GM10248 (cell line): Measurements from ENCODE around the gene TULP1.
"Not testable (repeated sequence)": the region's sequence is repeated elsewhere in the genome, so short reads cannot be mapped to it uniquely, and the experiment has no call there.

ENCODE experiments used
- CTCF ChIA-PET: fragments of 300-600 bp; sonication (Branson Sonifier 250); formaldehyde crosslinking; extraction: SDS; loops from one replicate; lab custom pipeline; 2021; ENCODE audit warnings: antibody characterized with exemption; lab: Yijun Ruan, JAX
- POLR2A ChIA-PET: fragments of 350-650 bp; sonication (Branson Sonifier 250); formaldehyde crosslinking; extraction: SDS; loops from one replicate; lab custom pipeline; 2020; ENCODE audit warnings: antibody characterized with exemption; lab: Yijun Ruan, JAX
- DNase-seq: peaks from one replicate; pipeline ENCODE4 v3.0.0; 2012; ENCODE audit errors: extremely low spot score
- TF ChIP-seq, protein P1 (sequence below): IDR thresholded peaks from 2 replicates; pipeline ENCODE4 v1.5.1; 2012; ENCODE audit warnings: mild to moderate bottlenecking, low read depth; ENCODE audit errors: extremely low read depth, missing control alignments, control extremely low read depth

Gene TULP1

DNA sequence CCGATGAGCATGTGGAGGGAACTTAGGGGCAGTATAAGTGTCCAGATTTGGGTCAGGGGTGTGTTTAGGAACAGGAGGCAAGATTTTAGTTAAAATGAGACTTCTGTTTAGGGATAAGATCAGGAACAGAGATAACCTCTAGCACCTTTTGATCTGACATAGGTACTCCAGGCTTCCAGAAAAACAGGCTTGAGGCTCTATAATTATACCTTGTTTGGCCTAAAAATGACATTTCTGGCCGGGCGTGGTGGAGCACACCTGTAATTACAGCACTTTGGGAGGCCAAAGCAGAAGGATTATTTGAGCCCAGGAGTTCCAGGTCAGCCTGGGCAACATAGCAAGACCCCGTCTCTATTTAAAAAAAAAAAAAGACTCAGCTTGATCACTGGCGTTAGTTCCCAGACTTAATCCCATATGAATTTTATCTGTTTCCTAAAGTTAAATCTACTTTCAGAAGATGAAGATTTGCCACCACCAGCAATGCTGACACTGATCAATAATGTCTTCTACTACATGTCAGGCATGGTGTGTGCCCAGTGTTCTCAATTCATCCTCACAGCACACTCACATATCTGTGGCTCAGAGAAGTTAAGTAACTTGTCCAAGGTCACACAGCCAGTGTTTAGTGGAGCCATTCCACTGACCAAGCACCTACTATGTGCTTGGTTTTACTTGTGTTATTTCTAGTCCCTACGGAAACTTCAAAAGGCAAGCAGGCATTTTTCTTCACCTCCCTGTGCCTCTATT is 6.0 kb upstream of the TULP1 start:
- TF ChIP-seq, protein P1, sequence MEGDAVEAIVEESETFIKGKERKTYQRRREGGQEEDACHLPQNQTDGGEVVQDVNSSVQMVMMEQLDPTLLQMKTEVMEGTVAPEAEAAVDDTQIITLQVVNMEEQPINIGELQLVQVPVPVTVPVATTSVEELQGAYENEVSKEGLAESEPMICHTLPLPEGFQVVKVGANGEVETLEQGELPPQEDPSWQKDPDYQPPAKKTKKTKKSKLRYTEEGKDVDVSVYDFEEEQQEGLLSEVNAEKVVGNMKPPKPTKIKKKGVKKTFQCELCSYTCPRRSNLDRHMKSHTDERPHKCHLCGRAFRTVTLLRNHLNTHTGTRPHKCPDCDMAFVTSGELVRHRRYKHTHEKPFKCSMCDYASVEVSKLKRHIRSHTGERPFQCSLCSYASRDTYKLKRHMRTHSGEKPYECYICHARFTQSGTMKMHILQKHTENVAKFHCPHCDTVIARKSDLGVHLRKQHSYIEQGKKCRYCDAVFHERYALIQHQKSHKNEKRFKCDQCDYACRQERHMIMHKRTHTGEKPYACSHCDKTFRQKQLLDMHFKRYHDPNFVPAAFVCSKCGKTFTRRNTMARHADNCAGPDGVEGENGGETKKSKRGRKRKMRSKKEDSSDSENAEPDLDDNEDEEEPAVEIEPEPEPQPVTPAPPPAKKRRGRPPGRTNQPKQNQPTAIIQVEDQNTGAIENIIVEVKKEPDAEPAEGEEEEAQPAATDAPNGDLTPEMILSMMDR, result no peak
- ChIA-PET POLR2A (no interaction called here), CTCF (interaction anchor here (1.0 to 6.6 kb wide), 3 partner anchors 15 to 218 kb away, joined by 3 to 49 read pairs (median 18); partner anchors contain the start of gene ARMC12)
- no peak for DNase-seq

DNA sequence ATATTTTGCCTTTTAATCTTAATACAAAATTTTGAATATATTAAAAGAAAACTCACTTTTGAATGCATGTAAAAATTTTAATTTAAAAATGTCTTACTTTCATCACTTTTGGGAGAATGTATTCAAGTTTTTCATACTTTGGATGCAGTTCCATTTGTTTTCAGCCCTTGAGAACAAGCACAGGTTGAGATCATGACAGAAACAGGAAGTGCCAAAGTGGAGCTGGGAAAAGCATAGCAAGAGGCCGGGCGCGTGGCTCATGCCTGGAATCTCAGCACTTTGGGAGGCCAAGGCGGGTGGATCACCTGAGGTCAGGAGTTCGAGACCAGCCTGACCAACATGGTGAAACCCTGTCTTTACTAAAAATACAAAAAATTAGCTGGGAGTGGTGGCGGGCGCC is 5.3 kb upstream of the TULP1 start:
- POLR2A ChIA-PET, DNase-seq: not testable (repeated sequence)
- CTCF ChIA-PET, result interaction anchor here (1.0 to 3.6 kb wide), 2 partner anchors 66 to 218 kb away, joined by 3 to 18 read pairs; partner anchors contain the start of gene ARMC12

DNA sequence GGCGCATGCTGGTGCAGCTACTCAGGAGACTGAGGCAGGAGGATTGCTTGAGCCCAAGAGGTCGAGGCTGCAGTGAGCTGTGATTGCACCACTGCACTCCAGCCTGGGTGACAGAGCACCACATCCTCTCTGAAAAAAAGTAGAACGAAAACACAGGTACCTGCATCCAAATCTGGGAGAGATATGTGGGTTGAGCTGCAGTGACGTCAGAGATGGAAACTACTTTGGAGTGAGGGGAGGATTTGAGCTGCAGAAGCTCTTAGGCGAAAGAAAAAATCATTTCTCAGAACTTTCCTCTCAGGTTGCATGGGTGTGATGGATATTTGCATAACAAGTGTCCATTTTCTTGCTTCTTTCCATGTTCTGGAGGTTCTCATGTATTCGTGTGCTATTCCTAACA is 4.0 kb upstream of the TULP1 start:
- ChIA-PET CTCF (interaction anchor here (0.8 to 3.6 kb wide), 4 partner anchors 15 to 220 kb away, joined by 3 to 18 read pairs (median 3); partner anchors contain the start of gene ARMC12), POLR2A (interaction anchor here (0.6 kb wide), 1 partner anchor 191 kb away, joined by 4 read pairs; no protein-coding TSS in a partner anchor)
- TF ChIP-seq, protein P1, result no peak
- no peak for DNase-seq

DNA sequence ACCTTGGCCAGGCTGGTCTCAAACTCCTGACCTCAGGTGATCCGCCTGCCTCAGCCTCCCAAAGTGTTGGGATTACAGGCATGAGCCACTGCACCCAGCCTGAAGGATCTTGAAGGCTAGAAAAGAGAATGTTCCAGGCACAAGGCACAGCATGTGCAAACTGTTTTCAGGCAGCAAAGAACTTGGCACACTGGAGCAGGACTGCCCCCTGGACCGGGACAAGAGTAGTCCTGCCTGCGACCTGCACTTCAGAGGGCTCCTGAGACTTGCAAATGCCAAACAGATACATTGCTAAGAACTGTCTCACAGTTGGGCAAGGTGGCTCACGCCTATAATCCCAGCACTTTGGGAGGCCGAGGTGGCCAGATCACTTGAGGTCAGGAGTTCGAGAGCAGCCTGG is 3.2 kb upstream of the TULP1 start:
- POLR2A ChIA-PET, DNase-seq: not testable (repeated sequence)
- CTCF ChIA-PET, result interaction anchor here (1.4 to 3.6 kb wide), 2 partner anchors 34 to 221 kb away, joined by 3 to 18 read pairs; partner anchors contain the start of gene ARMC12

DNA sequence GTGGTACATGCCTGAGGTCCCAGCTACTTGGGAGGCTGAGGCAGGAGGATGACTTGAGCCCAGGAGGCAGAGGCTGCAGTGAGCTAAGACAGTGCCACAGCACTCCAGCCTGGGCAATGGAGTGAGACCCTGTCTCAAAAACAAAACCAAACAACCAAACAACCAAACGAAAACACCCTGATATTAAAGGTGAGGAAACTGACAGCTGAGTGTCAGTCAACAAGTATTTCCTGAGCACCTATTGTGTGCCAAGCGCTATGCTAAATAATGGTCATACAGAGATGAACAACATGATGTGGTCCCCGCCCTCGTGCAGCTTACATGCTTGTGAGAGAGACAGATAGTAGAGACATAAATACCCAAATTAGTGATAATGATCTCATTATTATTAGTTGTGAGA is 1.9 kb upstream of the TULP1 start:
- CTCF ChIA-PET, result interaction anchor here (0.8 to 1.2 kb wide), 3 partner anchors 8 to 282 kb away, joined by 3 to 4 read pairs (median 3); partner anchors contain the start of gene CLPS
- TF ChIP-seq, protein P1, result no peak
- POLR2A ChIA-PET, result no interaction called here
- DNase-seq, result no peak

DNA sequence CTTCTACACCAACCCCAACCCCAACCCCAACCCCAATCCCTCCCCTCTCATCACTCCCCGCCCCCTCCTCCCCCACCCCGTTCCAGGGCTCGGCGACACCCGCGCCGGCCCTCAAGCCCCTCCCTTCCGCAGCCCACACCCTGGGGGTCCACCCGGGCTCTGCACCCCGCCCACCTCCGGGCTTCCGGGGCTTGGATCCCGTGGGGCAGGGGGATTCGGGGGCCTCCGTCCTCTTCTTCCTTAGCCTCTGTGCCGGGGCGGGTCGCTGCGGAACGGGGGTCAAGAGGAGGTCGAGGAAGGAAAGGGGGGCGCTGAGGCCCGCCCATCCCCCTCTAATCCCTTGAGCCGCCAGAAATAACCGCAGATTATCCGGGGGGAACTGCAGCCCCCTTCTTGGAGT is 690 bp downstream of the TULP1 start:
- TF ChIP-seq, protein P1, result no peak
- no peak for DNase-seq
- ChIA-PET CTCF (no interaction called here), POLR2A (interaction anchor here (0.6 kb wide), 1 partner anchor 130 kb away, joined by 3 read pairs; no protein-coding TSS in a partner anchor)

DNA sequence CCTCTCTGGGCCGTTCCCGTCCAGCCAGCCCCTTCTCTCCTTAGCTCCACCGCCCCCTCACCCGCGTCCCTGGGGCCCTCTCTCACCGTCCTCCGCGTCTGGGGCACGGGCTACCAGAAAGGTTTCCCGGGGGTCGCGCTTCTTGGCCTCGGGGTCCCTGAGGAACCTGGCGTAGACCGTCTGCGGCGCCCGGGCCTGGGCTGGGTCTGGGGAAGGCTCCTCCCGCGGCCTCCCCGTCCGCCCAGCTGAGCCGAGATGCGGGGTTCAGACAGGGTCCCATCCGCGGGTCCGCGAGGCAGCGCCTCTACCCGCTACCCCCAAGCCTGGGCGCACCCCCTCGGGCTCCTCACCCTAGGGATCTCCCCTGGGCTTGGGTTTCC is 1.1 kb downstream of the TULP1 start:
- POLR2A ChIA-PET, result interaction anchor here (0.6 kb wide), 1 partner anchor 131 kb away, joined by 3 read pairs; no protein-coding TSS in a partner anchor
- CTCF ChIA-PET, result interaction anchor here (0.8 kb wide), 1 partner anchor 40 kb away, joined by 3 read pairs; no protein-coding TSS in a partner anchor
- TF ChIP-seq, protein P1, result no peak
- no peak for DNase-seq
